Tibial nerve (tissue), 4 donors: ENCODE measurements around the gene MRGPRX3. TPM values are rescaled to one million over a fixed set of nuclear protein-coding genes. Genes with fewer than 3 reads are reported as not detected.
A peak's percentile ranks its signal among the peaks of the same experiment; 100 is the strongest.

Source experiments
- DNase-seq, 2 donors: peaks; one replicate each; pipeline ENCODE4 v3.0.0-alpha.2; 2019; ENCODE audit warnings: low spot score in 2 of 2
- H3K27ac ChIP-seq, 4 donors: fragments of 200-600 bp; sonication (generic) in 3 of 4; one replicate each; pipeline ENCODE4 v1.5.1; 2017 to 2019; ENCODE audit warnings: mild to moderate bottlenecking in 1 of 4
- H3K27me3 ChIP-seq, 2 donors: fragments of 200-600 bp; sonication (generic) in 1 of 2; one replicate each; pipeline versions ENCODE4 v1.5.1 to v1.6.0; 2017 to 2019
- H3K36me3 ChIP-seq, 3 donors: fragments of 200-600 bp; sonication (generic); one replicate each; pipeline ENCODE4 v1.5.1; 2018 to 2019
- H3K4me1 ChIP-seq, 4 donors: fragments of 200-600 bp; sonication (generic) in 3 of 4; one replicate each; pipeline ENCODE4 v1.5.1; 2017 to 2019
- H3K4me3 ChIP-seq, 4 donors: fragments of 200-600 bp; sonication (generic) in 3 of 4; one replicate each; pipeline ENCODE4 v1.5.1; 2017 to 2019; ENCODE audit warnings: mild to moderate bottlenecking in 1 of 4, moderate library complexity in 1 of 4
- H3K9me3 ChIP-seq, 4 donors: fragments of 200-600 bp; sonication (generic) in 3 of 4; one replicate each; pipeline ENCODE4 v1.5.1; 2017 to 2019
- CTCF ChIP-seq, 5 experiments: fragments of 200-600 bp in 3 of 5; fragments of 450-650 bp in 2 of 5; sonication (generic) in 3 of 5; IDR thresholded peaks; one replicate each; pipeline ENCODE4 v1.5.1; 2016 to 2019; ENCODE audit warnings: antibody characterized with exemption in 5 of 5, mild to moderate bottlenecking in 3 of 5, moderate library complexity in 2 of 5
- EP300 ChIP-seq, 2 donors: sonication (generic); formaldehyde crosslinking; IDR thresholded peaks; one replicate each; pipeline ENCODE4 v1.6.1; 2017; ENCODE audit warnings: antibody characterized with exemption in 2 of 2, mild to moderate bottlenecking in 1 of 2
- POLR2A ChIP-seq, 2 donors: fragments of 450-650 bp; IDR thresholded peaks; one replicate each; pipeline ENCODE4 v1.6.1; 2017; ENCODE audit warnings: antibody characterized with exemption in 2 of 2, mild to moderate bottlenecking in 2 of 2, moderate library complexity in 2 of 2
- WGBS, 2 donors: methylation state at CpG; one replicate each; pipeline ENCODE4 v1.1.5; 2018; 5-methylcytosine and 5-hydroxymethylcytosine counted together
- total RNA-seq, 4 donors: library from RNA; depleted of rRNA; stranded (reverse); fragments of >200 nt; gene quantifications; one replicate each; pipeline ENCODE4 v1.1.0, GENCODE V29; 2016

Gene MRGPRX3
- total RNA-seq, 4 donors from 2014 or later = not detected

GRCh38 chr11:18151581-18151980, 19.2 kb downstream of the MRGPRX3 start:
- WGBS, 2 donors = 87 to 89% methylated on average over 3 of the region's 3 CpGs
- no peaks in the 10 kb centered on the region for H3K36me3 ChIP-seq
- no peak overlapping the region for H3K4me3 ChIP-seq
- no peaks in the 10 kb centered on the region for H3K9me3 ChIP-seq
- no peak for DNase-seq
- no peaks in the 10 kb centered on the region for H3K27me3 ChIP-seq
- TF ChIP-seq POLR2A (IDR thresholded peaks at IDR 0.05) (no peak), EP300 (IDR thresholded peaks at IDR 0.05) (no peak), CTCF (IDR thresholded peaks at IDR 0.05) (no peak)
- no peaks in the 10 kb centered on the region for H3K4me1 ChIP-seq
- H3K27ac ChIP-seq = no peak overlapping the region

- DNase-seq = no peak
These were observed 36.0 kb downstream of the MRGPRX3 start for GRCh38 chr11:18168372-18168771.

DNA sequence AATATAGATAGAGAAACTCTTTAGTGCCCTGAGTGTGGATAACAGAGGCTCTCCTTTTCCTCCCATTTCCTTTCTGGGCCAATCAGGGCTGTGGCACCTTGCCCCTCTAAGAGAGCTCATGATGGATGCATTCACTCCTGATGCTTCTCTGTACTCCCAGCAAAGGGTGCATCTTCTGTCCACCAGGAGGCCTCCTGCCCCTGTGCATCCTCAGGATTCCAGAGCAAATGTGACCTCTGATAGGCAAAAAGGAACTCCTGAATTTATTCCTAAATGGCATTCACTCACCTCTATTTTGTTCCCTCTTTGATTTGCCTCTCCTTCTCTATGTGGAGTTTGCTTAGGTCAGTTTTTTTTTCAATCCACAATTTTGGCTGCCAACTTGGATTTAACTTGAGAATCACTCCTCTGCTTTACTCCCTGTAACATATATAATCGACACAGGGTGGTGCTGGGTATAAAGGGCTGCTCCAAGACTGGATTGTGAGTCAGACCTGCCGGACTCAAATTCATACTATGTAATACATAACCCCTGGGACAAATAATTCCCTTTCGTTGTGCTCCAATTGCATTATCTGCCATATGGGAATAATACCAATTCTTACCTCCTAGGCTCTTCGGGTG, 39.1 kb downstream of the MRGPRX3 start:
- H3K4me3 ChIP-seq = no peak overlapping the region
- peak in 1 of 2 donors; percentile 16 for DNase-seq
- no peaks in the 10 kb centered on the region for H3K36me3 ChIP-seq
- no peak overlapping the region for H3K27ac ChIP-seq
- H3K9me3 ChIP-seq = no peaks in the 10 kb centered on the region
- WGBS, 2 donors = 65 to 67% methylated on average over 4 of the region's 4 CpGs
- no peaks in the 10 kb centered on the region for H3K4me1 ChIP-seq
- H3K27me3 ChIP-seq = no peaks in the 10 kb centered on the region
- TF ChIP-seq CTCF (IDR thresholded peaks at IDR 0.05) = peak in 4 of 5 experiments; percentile 16 to 47 (median 20)
- TF ChIP-seq EP300 (IDR thresholded peaks at IDR 0.05) = no peak

More at GRCh38 chr11:18168372-18168771, 36.0 kb downstream of the MRGPRX3 start:
- no peaks in the 10 kb centered on the region for H3K4me1 ChIP-seq
- 53 to 64% methylated on average over 1 of the region's 1 CpG for WGBS, 2 donors
- H3K36me3 ChIP-seq = no peaks in the 10 kb centered on the region
- no peak overlapping the region for H3K4me3 ChIP-seq
- H3K27me3 ChIP-seq = no peaks in the 10 kb centered on the region
- H3K9me3 ChIP-seq = no peaks in the 10 kb centered on the region
- H3K27ac ChIP-seq = no peak overlapping the region
- no peak for TF ChIP-seq CTCF (IDR thresholded peaks at IDR 0.05)
- TF ChIP-seq POLR2A (IDR thresholded peaks at IDR 0.05) = no peak
- TF ChIP-seq EP300 (IDR thresholded peaks at IDR 0.05) = no peak

- Histone ChIP-seq H3K4me1 (no peaks in the 10 kb centered on the region), H3K36me3 (no peaks in the 10 kb centered on the region), H3K27me3 (no peaks in the 10 kb centered on the region), H3K4me3 (no peak within 1 kb of the TSS), H3K27ac (no peak within 1 kb of the TSS), H3K9me3 (no peaks in the 10 kb centered on the region)
- no peak for DNase-seq
- 66 to 75% methylated on average over 3 of the region's 3 CpGs for WGBS, 2 donors
- TF ChIP-seq POLR2A (IDR thresholded peaks at IDR 0.05) (no peak), EP300 (IDR thresholded peaks at IDR 0.05) (no peak), CTCF (IDR thresholded peaks at IDR 0.05) (no peak)
These were observed 40.3 kb downstream of the MRGPRX3 start, which contains the start of gene MRGPRX4 for GRCh38 chr11:18172666-18173065. Gene MRGPRX4, plus strand, starts transcription at chr11:18172837. Its CDS starts 420 bp downstream, at chr11:18173257.

GRCh38 chr11:18173225-18173866, 41.0 kb downstream of the MRGPRX3 start:
- TF ChIP-seq CTCF (IDR thresholded peaks at IDR 0.05) = no peak
- TF ChIP-seq POLR2A (IDR thresholded peaks at IDR 0.05) = no peak
- no peak for TF ChIP-seq EP300 (IDR thresholded peaks at IDR 0.05)
- H3K4me1 ChIP-seq = no peaks in the 10 kb centered on the region
- H3K27me3 ChIP-seq = no peaks in the 10 kb centered on the region
- H3K27ac ChIP-seq = no peak overlapping the region
- H3K9me3 ChIP-seq = no peaks in the 10 kb centered on the region
- no peak for DNase-seq
- WGBS, 2 donors = 88 to 91% methylated on average over 27 to 28 of the region's 28 CpGs
- H3K36me3 ChIP-seq = no peaks in the 10 kb centered on the region
- H3K4me3 ChIP-seq = no peak overlapping the region
